Stomach (tissue), 9 donors: Measurements from ENCODE around the gene DLG5. TPM values are rescaled to one million over a fixed set of nuclear protein-coding genes. Genes with fewer than 3 reads are reported as not detected.

Experiments used
- DNase-seq, 2 donors: peaks; one replicate each; pipeline versions ENCODE4 v3.0.0 to v3.0.0-alpha.2; 2013 to 2019
- H3K27ac ChIP-seq, 5 donors: fragments of 200-600 bp in 4 of 5; sonication (generic) in 4 of 5; one replicate each; pipeline ENCODE4 v1.5.1; 2013 to 2019; ENCODE audit warnings: mild to moderate bottlenecking in 1 of 5, moderate library complexity in 1 of 5
- H3K27me3 ChIP-seq, 3 donors: fragments of 200-600 bp; sonication (generic); one replicate each; pipeline ENCODE4 v1.5.1; 2017 to 2019; ENCODE audit warnings: mixed run types in 1 of 3
- H3K36me3 ChIP-seq, 4 donors: fragments of 200-600 bp; sonication (generic); 1 replicate in 3 of 4; 2 replicates in 1 of 4; pipeline ENCODE4 v1.5.1; 2016 to 2019
- H3K4me1 ChIP-seq, 4 donors: fragments of 200-600 bp; sonication (generic); one replicate each; pipeline ENCODE4 v1.5.1; 2016 to 2019
- H3K4me3 ChIP-seq, 4 donors: fragments of 200-600 bp; sonication (generic) in 3 of 4; one replicate each; pipeline ENCODE4 v1.5.1; 2016 to 2019; ENCODE audit warnings: mild to moderate bottlenecking in 1 of 4
- H3K9me3 ChIP-seq, 4 donors: fragments of 200-600 bp; sonication (generic); one replicate each; pipeline ENCODE4 v1.5.1; 2016 to 2019
- CTCF ChIP-seq, 7 experiments: fragments of 450-650 bp in 4 of 7; fragments of 200-600 bp in 3 of 7; sonication (generic) in 3 of 7; IDR thresholded peaks; one replicate each; pipeline ENCODE4 v1.5.1; 2016 to 2019; ENCODE audit warnings: antibody characterized with exemption in 7 of 7, control low read depth in 2 of 7, mild to moderate bottlenecking in 1 of 7
- EP300 ChIP-seq: sonication (generic); formaldehyde crosslinking; IDR thresholded peaks from one replicate; pipeline ENCODE4 v1.6.1; 2017; ENCODE audit warnings: antibody characterized with exemption
- POLR2A ChIP-seq, 4 donors: fragments of 450-650 bp; IDR thresholded peaks; one replicate each; pipeline ENCODE4 v1.6.1; 2016; ENCODE audit warnings: antibody characterized with exemption in 4 of 4, control low read depth in 2 of 4, mild to moderate bottlenecking in 1 of 4, moderate library complexity in 1 of 4
- POLR2AphosphoS5 ChIP-seq, 3 donors: sonication (generic); formaldehyde crosslinking; IDR thresholded peaks; one replicate each; pipeline ENCODE4 v1.6.1; 2016; ENCODE audit warnings: antibody characterized with exemption in 3 of 3
- WGBS, 5 donors: extraction: QIAGEN DNeasy Blood & Tissue Kit in 3 of 5; methylation state at CpG; one replicate each; pipeline versions ENCODE4 v1.1.5 to v1.1.7; 2013 to 2018; 5-methylcytosine and 5-hydroxymethylcytosine counted together
- intact Hi-C: fragments of 100-400 bp; cut with DNase I; formaldehyde crosslinking; loops from one replicate; pipeline ENCODE4 v1.15.1; 2023; ENCODE audit warnings: low total_unique reads
- polyA plus RNA-seq, 3 donors: library from polyadenylated mRNA; stranded (reverse); fragments of 200-250 nt; gene quantifications; one replicate each; pipeline ENCODE4 v1.2.3, GENCODE V29; 2013
- total RNA-seq, 5 donors: library from RNA; depleted of rRNA; stranded (reverse); fragments of >200 nt; gene quantifications; one replicate each; pipeline versions ENCODE4 v1.1.0 to v1.2.3, GENCODE V29; 2014 to 2016
- donor health status: healthy with polysubstance abuse.
- donor health status: Bipolar disorder and iron deficiency.
- donor health status: healthy.

DLG5 gene
- total and polyA plus RNA-seq, 8 donors: 9.2 to 134 (median 32.7) TPM

- intact Hi-C loops: no loop called here
- DNase-seq: no peak
- WGBS, 5 donors: 94 to 96% (median 96%) methylated on average over 22 to 27 of the region's 27 CpGs
Observed at GRCh38 chr10:77781451-77782327, 144.9 kb downstream of the DLG5 start.

DNA sequence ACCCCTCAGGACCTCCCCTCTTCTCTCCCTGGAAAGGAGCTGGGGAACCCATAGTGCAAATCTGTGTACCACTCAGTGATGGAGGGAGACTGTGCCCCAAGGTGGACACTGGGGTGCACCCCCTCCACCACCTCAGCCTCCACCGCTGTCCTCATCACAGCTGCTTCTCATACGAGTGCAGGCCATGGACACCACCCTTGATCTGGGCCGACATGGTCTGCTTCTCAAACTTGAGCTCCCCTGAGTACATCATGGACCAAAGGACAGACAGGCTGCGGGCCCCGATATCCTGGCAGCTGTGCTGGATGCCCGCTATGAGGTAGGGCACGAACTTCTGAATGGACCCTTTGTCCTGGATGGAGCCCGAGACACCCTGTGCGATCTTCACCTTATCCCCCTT is 146.4 kb downstream of the DLG5 start:
- TF ChIP-seq CTCF (IDR thresholded peaks at IDR 0.05): no peak
- no peak for TF ChIP-seq POLR2A (IDR thresholded peaks at IDR 0.05)
- TF ChIP-seq EP300: no peak
- no peak for TF ChIP-seq POLR2AphosphoS5 (IDR thresholded peaks at IDR 0.05)
- Histone ChIP-seq H3K4me1 (no peaks in the 10 kb centered on the region), H3K4me3 (no peak overlapping the region), H3K27ac (no peak overlapping the region), H3K36me3 (peaks cover 5 to 43% (median 37%) of the 10 kb centered on the region in 4 donors), H3K9me3 (peaks cover 10 to 17% (median 12%) of the 10 kb centered on the region in 4 donors), H3K27me3 (no peaks in the 10 kb centered on the region)
- peak in 1 of 2 donors; percentile 10 for DNase-seq
- WGBS, 5 donors: 94 to 99% (median 97%) methylated on average over 8 to 9 of the region's 9 CpGs
- intact Hi-C loops: no loop called here

More at GRCh38 chr10:77781451-77782327, 144.9 kb downstream of the DLG5 start:
- Histone ChIP-seq H3K4me3 (no peak overlapping the region), H3K4me1 (no peaks in the 10 kb centered on the region), H3K27ac (no peak overlapping the region), H3K9me3 (peaks cover 6 to 11% (median 7%) of the 10 kb centered on the region in 4 donors), H3K27me3 (no peaks in the 10 kb centered on the region), H3K36me3 (peaks cover 5 to 56% (median 39%) of the 10 kb centered on the region in 4 donors)
- TF ChIP-seq POLR2A (IDR thresholded peaks at IDR 0.05): no peak
- TF ChIP-seq POLR2AphosphoS5 (IDR thresholded peaks at IDR 0.05): no peak
- no peak for TF ChIP-seq EP300
- TF ChIP-seq CTCF (IDR thresholded peaks at IDR 0.05): no peak

DNA sequence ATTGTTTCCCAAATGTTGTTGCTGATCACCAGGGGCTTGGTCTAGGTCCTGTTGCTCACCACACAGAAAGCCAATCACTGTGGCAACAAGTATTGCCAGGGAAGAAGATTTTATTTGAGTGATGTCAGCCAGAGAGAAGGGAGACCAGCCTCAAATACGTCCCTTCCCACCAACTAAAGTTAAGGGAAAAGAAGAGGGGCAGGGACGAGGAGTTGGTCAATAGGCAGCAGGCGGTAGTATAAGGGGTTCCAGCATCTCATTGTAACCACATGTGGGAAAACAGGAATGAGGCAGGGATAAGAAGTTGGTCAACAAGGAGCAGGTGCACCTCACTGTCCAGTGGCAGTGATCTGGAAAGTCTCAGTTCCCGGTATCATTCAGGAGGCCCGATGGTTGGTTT is 150.1 kb downstream of the DLG5 start:
- intact Hi-C loops: no loop called here
- Histone ChIP-seq H3K36me3 (peaks cover 0 to 19% (median 15%) of the 10 kb centered on the region in 4 donors), H3K27ac (no peak overlapping the region), H3K4me3 (no peak overlapping the region), H3K4me1 (no peaks in the 10 kb centered on the region), H3K27me3 (no peaks in the 10 kb centered on the region), H3K9me3 (peaks cover 10 to 17% (median 12%) of the 10 kb centered on the region in 4 donors)
- DNase-seq: no peak
- TF ChIP-seq EP300 (no peak), POLR2A (IDR thresholded peaks at IDR 0.05) (no peak), CTCF (IDR thresholded peaks at IDR 0.05) (no peak), POLR2AphosphoS5 (IDR thresholded peaks at IDR 0.05) (no peak)
- 85 to 100% (median 90%) methylated on average over 5 of the region's 5 CpGs for WGBS, 5 donors

GRCh38 chr10:77774940-77775391 is 151.6 kb downstream of the DLG5 start:
- no peak for TF ChIP-seq EP300
- TF ChIP-seq CTCF (IDR thresholded peaks at IDR 0.05): no peak
- no peak for TF ChIP-seq POLR2A (IDR thresholded peaks at IDR 0.05)
- TF ChIP-seq POLR2AphosphoS5 (IDR thresholded peaks at IDR 0.05): no peak
- H3K36me3 ChIP-seq: peaks cover 0 to 4% (median 2%) of the 10 kb centered on the region in 4 donors
- 70 to 88% (median 74%) methylated on average over 1 of the region's 1 CpG for WGBS, 5 donors
- H3K27ac ChIP-seq: no peak overlapping the region
- no peaks in the 10 kb centered on the region for H3K4me1 ChIP-seq
- no peak overlapping the region for H3K4me3 ChIP-seq
- peak in 1 of 2 donors; percentile 20 for DNase-seq
- H3K27me3 ChIP-seq: no peaks in the 10 kb centered on the region
- H3K9me3 ChIP-seq: peaks cover 10 to 17% (median 12%) of the 10 kb centered on the region in 4 donors
- intact Hi-C loops: no loop called here
